Osteoblast (primary cell): Measurements from ENCODE around the gene CPZ. TPM values are rescaled to one million over a fixed set of nuclear protein-coding genes. Genes with fewer than 3 reads are reported as not detected.

Experiments used
- DNase-seq: peaks from one replicate; pipeline ENCODE4 v3.0.0; 2011; ENCODE audit warnings: low spot score, mixed read lengths; ENCODE audit not compliant: insufficient read length; ENCODE audit errors: missing footprints
- H2AFZ ChIP-seq: 2 replicates; pipeline ENCODE4 v1.6.0; 2011; ENCODE audit warnings: mild to moderate bottlenecking, low read length
- H3K27ac ChIP-seq: 2 replicates; pipeline ENCODE4 v1.5.1; 2011; ENCODE audit warnings: mild to moderate bottlenecking, low read depth, low read length, moderate library complexity
- H3K27me3 ChIP-seq: 2 replicates; pipeline ENCODE4 v1.6.0; 2012; ENCODE audit warnings: mild to moderate bottlenecking, control low read depth, inconsistent platforms, low read length, moderate library complexity; ENCODE audit not compliant: insufficient read depth
- H3K36me3 ChIP-seq: 2 replicates; pipeline ENCODE4 v1.5.1; 2011; ENCODE audit warnings: mild to moderate bottlenecking, low read length, control low read depth, moderate library complexity; ENCODE audit not compliant: insufficient read depth
- H3K4me1 ChIP-seq: 2 replicates; pipeline ENCODE4 v1.5.1; 2011; ENCODE audit warnings: mild to moderate bottlenecking, low read length, control low read depth, moderate library complexity; ENCODE audit not compliant: insufficient read depth
- H3K4me2 ChIP-seq: 2 replicates; pipeline ENCODE4 v1.6.0; 2011; ENCODE audit warnings: mild to moderate bottlenecking, low read length; ENCODE audit not compliant: insufficient read depth
- H3K4me3 ChIP-seq: fragments of 200-600 bp; sonication (generic); 3 replicates; pipeline ENCODE4 v1.5.1; 2012; ENCODE audit warnings: mild to moderate bottlenecking, low read length, inconsistent platforms; ENCODE audit not compliant: insufficient read depth
- H3K79me2 ChIP-seq: 2 replicates; pipeline ENCODE4 v1.6.0; 2012; ENCODE audit warnings: mild to moderate bottlenecking, low read length, control low read depth, inconsistent platforms; ENCODE audit not compliant: insufficient read depth
- H3K9me3 ChIP-seq: 2 replicates; pipeline ENCODE4 v1.5.1; 2011; ENCODE audit warnings: low read depth, low read length, control low read depth
- H4K20me1 ChIP-seq: 2 replicates; pipeline ENCODE4 v1.6.0; 2012; ENCODE audit warnings: mild to moderate bottlenecking, low read length, control low read depth; ENCODE audit not compliant: insufficient read depth
- total RNA-seq: library from RNA; depleted of rRNA; stranded (reverse); fragments of >200 nt; gene quantifications from 2 replicates; pipeline ENCODE4 v1.2.3, GENCODE V29; 2012
- TF ChIP-seq, protein P1 (sequence below): IDR thresholded peaks from 2 replicates; pipeline ENCODE4 v1.5.1; 2011; ENCODE audit warnings: mild to moderate bottlenecking, low read depth, low read length, moderate library complexity; ENCODE audit errors: extremely low read depth

CPZ gene
- total RNA-seq, 1 donor = 44.5 TPM

DNA sequence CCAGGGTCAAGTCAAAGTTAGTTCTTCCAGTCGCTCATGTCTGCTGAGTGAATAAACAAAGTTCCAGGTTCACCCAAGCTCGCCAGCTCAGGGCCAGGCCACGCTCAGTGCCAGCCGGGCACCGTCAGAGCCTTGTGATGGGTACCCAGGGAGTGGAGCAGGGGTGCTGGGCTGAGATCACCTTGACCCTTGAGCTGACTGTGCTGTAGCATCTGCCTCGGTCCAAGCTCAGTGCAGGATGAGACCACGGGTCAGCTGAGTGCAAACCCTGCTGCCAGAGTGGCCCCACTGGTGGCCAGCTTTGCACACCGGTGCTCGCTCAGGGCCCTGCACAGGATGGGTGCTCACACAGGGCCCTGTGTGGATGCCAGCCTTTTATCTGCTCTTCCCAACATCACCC is 4.3 kb downstream of the CPZ start:
- no peak overlapping the region for H3K4me2 ChIP-seq
- H3K4me3 ChIP-seq = no peak overlapping the region
- no peaks in the 10 kb centered on the region for H3K79me2 ChIP-seq
- H3K36me3 ChIP-seq = peaks cover 5% of the 10 kb centered on the region
- H4K20me1 ChIP-seq = peaks cover 50% of the 10 kb centered on the region
- H3K27ac ChIP-seq = no peak overlapping the region
- H3K9me3 ChIP-seq = no peaks in the 10 kb centered on the region
- peaks cover 25% of the 10 kb centered on the region for H3K4me1 ChIP-seq
- H3K27me3 ChIP-seq = peaks cover 20% of the 10 kb centered on the region
- TF ChIP-seq, protein P1, sequence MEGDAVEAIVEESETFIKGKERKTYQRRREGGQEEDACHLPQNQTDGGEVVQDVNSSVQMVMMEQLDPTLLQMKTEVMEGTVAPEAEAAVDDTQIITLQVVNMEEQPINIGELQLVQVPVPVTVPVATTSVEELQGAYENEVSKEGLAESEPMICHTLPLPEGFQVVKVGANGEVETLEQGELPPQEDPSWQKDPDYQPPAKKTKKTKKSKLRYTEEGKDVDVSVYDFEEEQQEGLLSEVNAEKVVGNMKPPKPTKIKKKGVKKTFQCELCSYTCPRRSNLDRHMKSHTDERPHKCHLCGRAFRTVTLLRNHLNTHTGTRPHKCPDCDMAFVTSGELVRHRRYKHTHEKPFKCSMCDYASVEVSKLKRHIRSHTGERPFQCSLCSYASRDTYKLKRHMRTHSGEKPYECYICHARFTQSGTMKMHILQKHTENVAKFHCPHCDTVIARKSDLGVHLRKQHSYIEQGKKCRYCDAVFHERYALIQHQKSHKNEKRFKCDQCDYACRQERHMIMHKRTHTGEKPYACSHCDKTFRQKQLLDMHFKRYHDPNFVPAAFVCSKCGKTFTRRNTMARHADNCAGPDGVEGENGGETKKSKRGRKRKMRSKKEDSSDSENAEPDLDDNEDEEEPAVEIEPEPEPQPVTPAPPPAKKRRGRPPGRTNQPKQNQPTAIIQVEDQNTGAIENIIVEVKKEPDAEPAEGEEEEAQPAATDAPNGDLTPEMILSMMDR = no peak
- H2AFZ ChIP-seq = no peak overlapping the region
- DNase-seq = no peak

GRCh38 chr4:8597319-8597718 is 4.8 kb downstream of the CPZ start:
- Histone ChIP-seq H3K4me2 (no peak overlapping the region), H3K36me3 (peaks cover 5% of the 10 kb centered on the region)
- TF ChIP-seq, protein P1 = no peak

GRCh38 chr4:8597791-8598190 is 5.2 kb downstream of the CPZ start:
- Histone ChIP-seq H2AFZ (no peak overlapping the region), H3K27me3 (peaks cover 17% of the 10 kb centered on the region), H3K4me2 (no peak overlapping the region), H3K27ac (no peak overlapping the region), H3K4me3 (no peak overlapping the region), H3K36me3 (peaks cover 5% of the 10 kb centered on the region), H3K79me2 (no peaks in the 10 kb centered on the region), H3K9me3 (no peaks in the 10 kb centered on the region), H4K20me1 (peaks cover 59% of the 10 kb centered on the region), H3K4me1 (peaks cover 21% of the 10 kb centered on the region)
- TF ChIP-seq, protein P1 = no peak
- DNase-seq = no peak

More at GRCh38 chr4:8597319-8597718, 4.8 kb downstream of the CPZ start:
- no peak overlapping the region for H3K4me3 ChIP-seq
- no peak overlapping the region for H3K27ac ChIP-seq
- no peak for DNase-seq
- H3K4me1 ChIP-seq = peaks cover 23% of the 10 kb centered on the region
- no peaks in the 10 kb centered on the region for H3K79me2 ChIP-seq
- H4K20me1 ChIP-seq = peaks cover 54% of the 10 kb centered on the region
- peaks cover 16% of the 10 kb centered on the region for H3K27me3 ChIP-seq
- no peaks in the 10 kb centered on the region for H3K9me3 ChIP-seq
- H2AFZ ChIP-seq = no peak overlapping the region

- Histone ChIP-seq H3K4me3 (no peak overlapping the region), H3K27ac (no peak overlapping the region), H3K79me2 (no peaks in the 10 kb centered on the region), H4K20me1 (peaks cover 62% of the 10 kb centered on the region), H3K9me3 (no peaks in the 10 kb centered on the region), H2AFZ (no peak overlapping the region), H3K4me1 (peaks cover 16% of the 10 kb centered on the region), H3K27me3 (peaks cover 9% of the 10 kb centered on the region), H3K4me2 (no peak overlapping the region), H3K36me3 (peaks cover 5% of the 10 kb centered on the region)
- TF ChIP-seq, protein P1 = no peak
- no peak for DNase-seq
Measured at GRCh38 chr4:8598391-8599090, 6.0 kb downstream of the CPZ start.
